ENCODE measurements around the gene ADCYAP1R1. TPM values are rescaled to one million over a fixed set of nuclear protein-coding genes. Genes with fewer than 3 reads are reported as not detected.

The ADCYAP1R1 gene
- total and polyA plus RNA-seq, 11 donors: 0.42 to 7.7 (median 1.6) TPM

- Histone ChIP-seq H3K27me3 (peaks cover 0 to 15% (median 0%) of the 10 kb centered on the region in 9 donors), H3K27ac (no peak overlapping the region), H3K4me3 (no peak overlapping the region), H3K9me3 (no peaks in the 10 kb centered on the region), H3K36me3 (no peaks in the 10 kb centered on the region), H3K4me1 (no peaks in the 10 kb centered on the region)
- WGBS, 4 donors: 79 to 84% (median 83%) methylated on average over 5 of the region's 5 CpGs
- no peak for DNase-seq
- no peak for ATAC-seq
- TF ChIP-seq CTCF (IDR thresholded peaks at IDR 0.05): no peak
- no peak for TF ChIP-seq POLR2A (IDR thresholded peaks at IDR 0.05)
- intact Hi-C loops (cut with DNase I): no loop called here
Observed at GRCh38 chr7:31101544-31101943, 49.4 kb downstream of the ADCYAP1R1 start.

GRCh38 chr7:31102151-31102972 is 50.3 kb downstream of the ADCYAP1R1 start:
- Histone ChIP-seq H3K27ac (no peak overlapping the region), H3K4me1 (no peaks in the 10 kb centered on the region), H3K4me3 (no peak overlapping the region), H3K36me3 (no peaks in the 10 kb centered on the region), H3K9me3 (no peaks in the 10 kb centered on the region), H3K27me3 (peaks cover 0 to 8% (median 0%) of the 10 kb centered on the region in 9 donors)
- no peak for TF ChIP-seq POLR2A (IDR thresholded peaks at IDR 0.05)
- no peak for TF ChIP-seq CTCF (IDR thresholded peaks at IDR 0.05)
- ATAC-seq: no peak
- intact Hi-C loops (cut with DNase I): no loop called here
- WGBS, 4 donors: 67 to 77% (median 73%) methylated on average over 11 to 12 of the region's 12 CpGs
- DNase-seq: no peak

DNA sequence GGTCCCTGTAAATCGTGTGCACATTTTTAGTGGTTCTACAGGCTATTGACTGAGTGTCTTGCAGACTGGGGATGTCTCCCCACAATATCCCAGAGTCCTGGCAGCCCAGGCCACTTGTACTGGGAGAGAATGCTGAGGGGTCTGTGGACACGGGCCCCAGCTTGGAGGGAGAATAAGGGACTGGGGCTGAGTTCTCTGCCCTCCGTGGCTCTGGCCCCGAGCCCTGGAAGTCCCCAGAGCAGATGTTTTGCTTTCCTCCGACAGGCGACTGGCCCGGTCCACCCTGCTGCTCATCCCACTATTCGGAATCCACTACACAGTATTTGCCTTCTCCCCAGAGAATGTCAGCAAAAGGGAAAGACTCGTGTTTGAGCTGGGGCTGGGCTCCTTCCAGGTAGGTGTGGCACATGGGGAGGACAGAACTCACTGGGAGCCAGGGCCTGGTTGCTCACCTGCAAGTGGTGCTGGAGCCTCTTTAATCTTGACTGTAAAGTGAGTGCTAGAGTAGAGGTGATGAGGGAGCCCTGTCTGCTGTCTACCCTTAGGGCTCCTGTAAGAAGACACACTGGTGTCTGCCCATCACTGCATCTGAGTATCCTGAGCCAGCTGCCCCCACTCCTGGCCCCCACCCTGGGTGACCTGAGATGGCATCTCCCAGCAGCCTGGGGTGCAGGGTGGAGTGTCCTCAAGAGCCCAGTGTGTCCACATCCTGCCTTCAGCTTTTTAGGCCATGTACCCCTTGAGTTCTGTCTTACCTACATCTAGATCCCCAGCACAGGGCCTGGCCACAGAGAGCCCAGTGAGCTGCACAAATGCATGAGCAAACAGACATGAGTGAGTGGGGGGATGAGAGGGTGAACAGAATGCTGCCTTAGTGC is 51.1 kb downstream of the ADCYAP1R1 start:
- intact Hi-C loops (cut with DNase I): no loop called here
- Histone ChIP-seq H3K27me3 (peaks cover 0 to 3% (median 0%) of the 10 kb centered on the region in 9 donors), H3K4me1 (no peaks in the 10 kb centered on the region), H3K4me3 (no peak overlapping the region), H3K27ac (no peak overlapping the region), H3K9me3 (no peaks in the 10 kb centered on the region), H3K36me3 (no peaks in the 10 kb centered on the region)
- ATAC-seq (no peak), DNase-seq (no peak)
- 42 to 71% (median 59%) methylated on average over 9 of the region's 9 CpGs for WGBS, 4 donors
- TF ChIP-seq POLR2A (IDR thresholded peaks at IDR 0.05) (no peak), CTCF (IDR thresholded peaks at IDR 0.05) (no peak)
